SU-DHL-6 (cell line): ENCODE data around the gene ROR1.

Experiments
- CTCF ChIP-seq: fragments of 200-600 bp; sonication (generic); IDR thresholded peaks from one replicate; pipeline ENCODE4 v1.5.1; 2017; ENCODE audit warnings: antibody characterized with exemption, mild to moderate bottlenecking, low read length, moderate library complexity; ENCODE audit not compliant: insufficient read depth, poor library complexity, severe bottlenecking
- EZH2phosphoT487 ChIP-seq: fragments of 200-600 bp; sonication (generic), shearing (Covaris generic); conservative IDR thresholded peaks from 2 replicates; pipeline ENCODE4 v1.6.1; 2018; ENCODE audit warnings: mild to moderate bottlenecking, antibody characterized with exemption, low read length, moderate library complexity, mixed read lengths

DNA sequence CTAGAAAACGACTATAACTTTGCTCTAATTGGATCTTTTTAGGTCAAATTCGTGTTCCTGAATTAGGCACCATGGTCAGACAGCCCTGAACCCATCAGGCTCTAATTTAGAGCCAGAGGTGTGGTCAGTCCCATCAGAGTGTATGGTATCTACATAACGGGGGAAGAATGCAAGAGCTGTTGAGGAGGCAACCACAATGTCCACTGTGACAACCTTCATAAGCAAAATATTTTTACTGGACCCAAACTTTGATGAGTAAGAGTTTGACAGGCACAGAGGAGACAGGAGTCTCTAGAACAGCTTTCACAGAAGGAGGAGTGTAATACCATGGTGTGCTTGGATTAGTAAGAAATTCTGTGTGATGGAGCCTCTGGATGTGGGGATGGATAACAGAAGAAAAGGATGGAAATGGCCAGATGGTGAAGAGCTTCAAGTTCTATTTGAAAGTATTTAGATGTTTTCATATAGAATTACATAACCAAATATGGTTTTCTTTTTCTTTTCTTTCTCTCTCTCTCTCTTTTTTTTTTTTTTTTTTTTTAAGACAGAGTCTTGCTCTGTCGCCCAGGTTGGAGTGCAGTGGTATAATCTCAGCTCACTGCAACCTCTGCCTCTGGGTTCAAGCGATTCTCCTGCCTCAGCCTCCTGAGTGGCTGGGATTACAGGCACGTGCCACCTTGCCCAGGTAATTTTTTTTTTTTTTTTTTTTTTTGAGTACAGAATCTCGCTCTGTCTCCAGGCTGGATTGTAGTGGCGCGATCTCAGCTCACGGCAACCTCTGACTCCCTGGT lies 454.5 kb downstream of the ROR1 start:
- TF ChIP-seq CTCF (no peak), EZH2phosphoT487 (no peak)
